HG03039 (cell line): ENCODE results near the gene MACROD2.

ENCODE experiments used
- ATAC-seq: cut with Tn5 transposase; IDR thresholded peaks from one replicate; pipeline ENCODE4 v1.9.1; 2021; ENCODE audit warnings: mild to moderate bottlenecking, moderate library complexity; ENCODE audit not compliant: unreplicated experiment

MACROD2 gene

GRCh38 chr20:16083639-16084280 is 2088.4 kb downstream of the MACROD2 start:
- ATAC-seq: no peak

- ATAC-seq: no peak
Measured at GRCh38 chr20:16095226-16095625, 2099.9 kb downstream of the MACROD2 start.

DNA sequence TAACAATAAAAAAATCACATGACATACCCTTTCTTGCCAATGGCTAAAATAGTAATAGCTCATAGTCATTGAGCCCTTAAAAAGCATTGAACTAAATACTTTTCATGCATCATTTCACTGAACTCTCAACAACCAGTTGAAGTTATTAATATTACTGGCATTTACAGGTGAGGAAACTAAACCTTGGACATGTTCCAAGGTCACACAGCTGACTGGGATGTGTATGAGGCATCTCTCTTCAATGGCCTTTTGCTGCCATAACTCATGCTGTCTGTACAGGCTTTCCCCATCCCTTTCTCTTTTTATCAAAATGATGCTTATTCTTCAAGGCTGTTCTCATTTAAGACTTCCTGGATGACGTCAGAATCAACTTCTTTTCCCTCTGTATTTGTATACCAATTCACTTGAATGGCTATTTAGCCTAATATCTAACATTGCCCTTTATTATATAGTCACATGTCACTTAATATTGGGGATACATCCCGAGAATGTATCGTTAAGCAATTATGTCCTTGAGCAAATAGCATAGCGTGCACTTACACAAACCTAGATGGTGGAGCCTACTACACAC is 2101.5 kb downstream of the MACROD2 start:
- ATAC-seq: no peak

GRCh38 chr20:16097788-16098187 is 2102.5 kb downstream of the MACROD2 start:
- ATAC-seq: no peak

DNA sequence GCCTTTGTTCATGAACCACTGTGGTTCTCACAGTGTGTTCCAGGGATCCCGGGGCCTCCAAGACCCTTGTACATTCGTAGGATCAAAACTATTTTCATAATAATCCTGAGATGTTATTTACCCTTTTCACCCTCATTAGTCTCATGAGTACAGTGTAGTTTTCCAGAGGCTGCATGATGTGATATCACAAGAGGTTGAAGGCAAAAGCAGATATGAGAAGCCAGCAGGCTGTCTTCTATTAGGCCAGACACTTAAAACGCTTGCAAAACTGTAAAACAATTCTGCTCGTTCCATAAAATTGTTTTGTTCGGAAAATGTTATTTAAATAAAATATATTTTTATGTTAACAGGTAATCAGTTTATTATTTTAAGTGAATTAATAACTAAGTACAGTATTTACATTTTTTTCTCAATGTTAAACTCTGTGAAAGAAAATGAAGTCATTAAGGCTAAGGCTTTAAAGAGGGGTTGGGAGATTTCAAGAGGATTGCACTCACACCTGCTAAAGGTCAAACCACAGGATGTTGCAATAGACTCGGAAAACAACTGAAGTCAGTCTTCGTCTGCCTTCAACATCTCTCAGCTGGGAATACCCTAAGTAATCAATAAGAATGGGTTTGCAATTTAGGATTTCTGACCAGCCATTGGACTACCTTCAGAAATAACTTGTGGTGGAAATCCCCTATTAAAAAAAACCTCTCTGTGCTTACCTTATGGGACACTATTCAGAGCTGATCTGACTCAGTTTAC is 2103.7 kb downstream of the MACROD2 start:
- no peak for ATAC-seq

DNA sequence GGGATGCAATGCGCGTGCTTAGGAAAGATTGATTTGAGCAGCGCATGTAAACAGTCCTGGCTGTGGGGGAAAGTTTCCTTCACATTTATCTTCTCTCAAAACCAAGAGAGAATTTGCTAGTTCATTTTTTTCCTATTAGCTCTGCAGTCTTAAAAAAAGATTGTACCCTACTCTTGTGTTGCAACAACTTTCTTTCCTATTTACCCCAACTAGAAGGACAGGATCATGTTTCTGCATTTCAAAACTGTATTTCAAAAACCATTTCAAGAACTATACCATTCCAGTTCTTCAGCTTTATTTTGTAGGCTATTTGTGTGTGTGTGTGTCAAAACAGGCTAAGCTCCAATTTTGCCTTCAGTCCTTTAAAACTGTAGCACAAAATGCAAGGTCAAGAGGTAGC is 2104.8 kb downstream of the MACROD2 start:
- no peak for ATAC-seq

DNA sequence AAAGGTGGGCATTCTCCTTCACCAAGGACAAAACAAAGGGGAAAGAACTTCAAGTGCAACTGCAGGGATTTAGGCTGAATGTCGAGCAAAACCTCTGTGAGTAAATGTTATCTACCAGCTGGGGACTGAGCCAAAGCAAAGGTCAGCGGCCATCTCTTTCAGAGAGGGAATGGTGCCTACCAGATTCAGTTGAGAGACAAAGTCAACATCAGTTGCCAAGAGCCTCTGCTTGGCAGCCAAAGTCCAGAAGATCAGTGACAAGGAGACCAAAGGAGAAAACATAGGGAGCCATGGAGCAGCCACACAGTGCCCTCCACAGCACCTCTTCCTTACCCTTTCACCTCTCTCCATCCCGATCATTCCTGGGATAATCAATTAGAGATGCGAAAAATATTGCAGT is 2105.5 kb downstream of the MACROD2 start:
- ATAC-seq: no peak
